T-helper 9 cell (primary cell): ENCODE measurements around the gene HDAC7.

ENCODE experiments used
- DNase-seq: peaks from one replicate; pipeline ENCODE4 v3.0.0-alpha.2; 2020

HDAC7 gene

DNA sequence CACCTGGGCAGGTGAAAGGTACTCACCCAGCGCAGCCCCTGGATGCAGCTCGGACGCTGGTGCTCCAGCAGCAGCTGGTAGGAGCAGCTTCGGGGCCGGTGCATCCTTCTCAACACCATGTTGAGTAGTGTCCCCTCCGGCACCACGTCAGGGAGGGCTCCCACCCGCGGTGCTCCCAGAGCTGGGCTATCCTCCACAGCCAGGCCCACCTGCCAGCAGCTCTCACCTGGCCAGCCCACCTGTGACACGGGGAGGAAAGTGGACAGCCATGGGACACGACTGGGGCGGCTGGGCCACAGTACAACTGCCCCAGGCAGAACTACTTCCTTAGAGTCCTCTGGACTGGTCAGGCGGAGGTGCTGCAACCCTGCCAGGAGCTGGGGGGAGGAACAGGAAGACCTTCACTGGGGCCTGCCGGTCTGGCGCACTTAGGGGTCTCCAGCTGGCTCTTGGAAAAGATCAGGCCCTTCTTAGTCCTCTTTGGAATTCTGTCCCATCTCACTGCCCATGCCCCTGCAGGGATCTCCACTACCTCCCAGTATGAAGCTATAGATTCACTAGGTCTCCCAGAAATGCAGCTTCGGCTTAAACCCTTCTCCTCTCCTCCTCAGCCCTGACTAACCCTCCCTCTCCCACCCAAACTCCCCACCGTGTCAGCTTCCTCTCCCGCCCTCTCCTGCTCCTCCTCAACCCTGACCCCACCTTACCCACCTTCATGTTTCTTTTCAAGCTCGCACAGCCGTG, 61.7 kb downstream of the HDAC7 start:
- DNase-seq, result no peak

GRCh38 chr12:47757364-47757839, 62.3 kb downstream of the HDAC7 start:
- DNase-seq, result no peak

- DNase-seq, result no peak
These were observed 63.8 kb downstream of the HDAC7 start for GRCh38 chr12:47755655-47756562.

- DNase-seq, result no peak
These were observed 64.8 kb downstream of the HDAC7 start for GRCh38 chr12:47754881-47755280.

GRCh38 chr12:47754126-47754525, 65.6 kb downstream of the HDAC7 start:
- no peak for DNase-seq

DNA sequence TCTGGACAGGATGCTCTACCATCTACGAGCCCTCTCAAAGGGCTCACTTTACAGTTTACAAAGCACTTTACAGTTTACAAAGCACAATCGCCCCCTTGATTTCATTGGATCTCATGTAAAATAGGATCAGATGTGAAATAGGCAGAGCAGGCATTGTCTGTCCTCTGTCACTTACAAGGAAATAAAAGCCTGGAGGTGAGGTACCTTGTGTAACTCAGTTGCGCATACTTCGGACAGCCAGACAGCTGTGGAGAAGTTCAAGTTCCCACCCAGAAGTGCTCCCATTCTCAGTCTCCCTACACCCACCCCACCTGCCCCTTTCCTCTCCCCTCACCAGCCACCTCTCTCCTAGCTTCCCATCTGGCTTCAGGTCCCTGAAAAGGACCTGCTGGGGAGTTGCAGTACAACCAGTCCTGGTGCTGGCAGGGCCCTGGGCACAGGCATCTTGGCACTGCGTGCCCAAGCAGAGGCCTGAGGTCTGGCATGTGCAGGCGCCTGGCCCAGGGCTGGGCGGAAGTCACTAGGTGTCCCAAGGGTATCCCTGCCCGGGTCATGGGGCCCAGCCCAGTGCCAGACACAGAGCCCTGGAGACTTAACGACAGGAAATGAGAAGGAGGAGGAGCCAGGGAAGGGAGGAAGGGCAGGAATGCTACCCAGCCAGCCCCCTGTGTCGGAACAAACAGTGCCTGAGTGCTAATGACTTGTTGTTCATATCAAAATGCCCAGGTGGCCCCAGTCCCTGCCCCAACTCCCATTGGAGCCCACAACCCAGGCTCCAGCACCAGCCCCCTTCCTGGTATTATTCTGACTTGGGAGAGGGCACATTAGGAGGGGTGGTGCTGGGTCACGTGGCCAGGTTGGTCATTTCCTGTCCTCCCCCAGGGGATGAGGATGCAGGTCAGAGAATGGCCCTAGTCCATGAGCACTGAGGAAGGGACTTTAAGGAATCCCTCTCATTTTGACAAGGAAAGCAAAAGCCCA, 66.4 kb downstream of the HDAC7 start:
- DNase-seq, result no peak

DNA sequence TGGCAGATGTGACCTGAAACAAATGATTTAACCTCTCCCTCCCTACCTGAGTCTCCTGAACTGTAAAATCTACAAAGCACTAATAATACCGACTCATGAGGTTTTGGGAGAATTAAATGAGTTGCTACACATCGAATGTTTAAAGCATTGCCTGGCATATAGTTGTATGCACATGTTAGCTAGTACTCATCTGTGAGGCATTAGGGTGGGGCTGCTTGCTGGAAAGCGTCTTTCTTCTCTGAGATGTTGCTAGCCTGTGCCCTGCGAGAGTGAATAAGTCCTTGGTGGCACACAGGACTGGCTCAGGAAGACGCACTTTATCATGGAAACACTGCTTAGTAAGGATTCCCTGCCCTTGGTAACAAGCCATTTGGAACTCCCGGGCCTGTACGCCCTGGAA, 67.2 kb downstream of the HDAC7 start:
- DNase-seq, result no peak

DNA sequence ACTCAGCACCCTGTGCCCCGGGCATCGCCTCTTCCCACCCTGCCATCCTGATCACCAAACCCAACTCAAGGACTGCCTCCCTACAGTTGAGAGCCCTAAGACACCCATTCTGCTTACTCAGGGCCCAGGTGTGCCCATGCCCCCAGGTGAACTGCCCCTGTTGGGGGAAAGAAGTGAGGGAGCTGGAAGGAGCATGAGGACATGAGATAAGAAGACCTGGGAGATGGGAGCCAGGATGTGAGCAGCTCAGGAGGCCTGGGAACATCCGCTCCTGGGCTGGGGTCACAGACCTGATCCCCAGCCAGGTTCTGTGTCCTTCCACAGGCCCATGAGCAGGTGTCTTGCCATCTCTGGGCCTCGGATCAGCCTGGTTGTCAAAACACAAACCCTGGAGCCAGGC, 67.6 kb downstream of the HDAC7 start:
- no peak for DNase-seq

GRCh38 chr12:47751561-47751960, 68.1 kb downstream of the HDAC7 start:
- DNase-seq, result no peak

- no peak for DNase-seq
These were observed 68.7 kb downstream of the HDAC7 start for GRCh38 chr12:47750916-47751470.

- DNase-seq, result no peak
These were observed 69.4 kb downstream of the HDAC7 start for GRCh38 chr12:47750229-47750798.

GRCh38 chr12:47748899-47749298, 70.8 kb downstream of the HDAC7 start:
- no peak for DNase-seq

GRCh38 chr12:47748507-47748828, 71.2 kb downstream of the HDAC7 start:
- no peak for DNase-seq

DNA sequence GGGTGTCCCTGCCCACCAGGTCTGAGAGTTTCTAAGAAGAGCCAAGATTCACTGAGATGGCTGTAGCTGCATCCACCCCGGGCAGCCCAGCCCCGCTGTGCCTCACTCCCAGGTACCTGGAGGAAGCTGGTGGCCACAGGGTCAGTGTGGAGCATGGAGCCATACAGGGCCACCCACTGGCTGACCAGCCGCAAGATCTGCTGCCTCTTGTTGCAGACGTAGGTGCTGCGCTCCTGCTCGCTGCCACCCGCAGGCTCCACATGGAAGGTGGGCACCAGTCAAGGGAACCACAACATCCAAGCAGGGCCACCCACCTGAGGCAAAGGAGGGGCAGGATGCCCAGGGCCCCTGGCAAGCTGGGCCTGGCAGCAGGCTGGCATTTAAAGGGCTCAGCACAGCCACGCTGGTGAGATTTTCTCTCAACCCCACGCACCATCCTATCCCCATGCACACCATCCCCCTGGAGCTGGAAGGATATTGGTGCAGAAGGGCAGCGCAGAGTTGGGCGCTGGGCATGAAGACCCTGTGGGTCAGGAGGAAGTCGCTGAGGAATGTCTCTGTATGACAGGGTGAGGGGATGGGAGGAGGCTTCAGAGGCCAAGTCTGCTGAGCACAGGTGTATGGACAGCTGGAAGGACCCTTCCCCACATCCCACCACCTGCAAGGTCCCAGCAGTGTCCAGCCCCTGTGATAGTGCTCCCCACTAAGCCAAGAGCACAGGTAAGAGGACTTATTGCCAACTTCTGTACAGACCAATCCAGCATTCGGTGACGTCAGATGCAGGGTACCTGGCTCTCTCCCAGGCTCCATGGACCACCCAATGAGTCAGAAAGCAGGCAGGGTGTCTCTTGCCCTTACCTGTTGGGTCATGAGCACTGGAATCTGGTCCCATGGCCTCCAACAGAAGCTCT, 71.9 kb downstream of the HDAC7 start:
- DNase-seq, result no peak

GRCh38 chr12:47747126-47747525, 72.6 kb downstream of the HDAC7 start:
- DNase-seq, result no peak

GRCh38 chr12:47746523-47746922, 73.2 kb downstream of the HDAC7 start:
- no peak for DNase-seq

GRCh38 chr12:47746073-47746472, 73.6 kb downstream of the HDAC7 start:
- DNase-seq, result no peak

GRCh38 chr12:47745485-47746041, 74.1 kb downstream of the HDAC7 start:
- DNase-seq, result no peak

DNA sequence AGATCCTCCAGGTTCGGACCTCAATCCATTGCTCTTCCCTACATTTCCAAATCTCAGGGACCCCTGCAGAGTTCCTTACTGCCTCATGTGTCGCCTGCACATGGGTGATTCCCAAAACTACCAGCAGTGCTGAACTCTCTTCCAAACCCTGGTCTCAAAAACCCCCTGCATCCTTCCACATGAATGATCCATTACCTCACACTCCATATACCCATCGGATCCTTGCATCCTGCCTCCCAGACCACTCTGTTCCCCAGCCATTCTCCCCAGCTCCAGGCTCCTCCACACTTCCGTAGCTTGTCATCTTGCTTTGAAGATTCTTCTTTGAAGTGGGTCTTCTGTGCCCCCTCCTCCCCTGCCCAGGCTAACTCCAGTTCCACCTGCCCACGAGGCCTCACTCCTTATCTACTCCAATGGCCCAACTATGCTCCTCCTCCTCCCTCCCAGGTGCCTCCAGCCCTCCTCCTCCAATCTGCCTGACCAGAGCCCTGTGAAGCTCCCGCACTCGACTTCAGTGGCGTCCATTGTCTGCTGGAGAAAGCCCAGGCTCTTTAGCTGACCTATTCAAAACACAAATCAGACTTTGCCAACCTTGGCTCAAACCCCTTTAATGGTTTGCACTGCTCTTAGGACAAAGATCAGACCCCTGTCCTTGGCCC, 74.8 kb downstream of the HDAC7 start:
- DNase-seq, result no peak

- DNase-seq, result peak; percentile 48
These were observed 75.6 kb downstream of the HDAC7 start for GRCh38 chr12:47744005-47744651.
